ENCODE measurements around the gene JMJD6. TPM values are rescaled to one million over a fixed set of nuclear protein-coding genes. Genes with fewer than 3 reads are reported as not detected.
A peak's percentile ranks its signal among the peaks of the same experiment; 100 is the strongest.
"Not testable (repeated sequence)": the region's sequence is repeated elsewhere in the genome, so short reads cannot be mapped to it uniquely, and the experiment has no call there.

JMJD6 gene
- total RNA-seq (2014; rRNA removed; shearing (Covaris generic)) = 36.2 and 38.9 TPM in 2 replicates

GRCh38 chr17:76726231-76726775, at the start of gene JMJD6:
TSS of gene JMJD6 (minus strand) at chr17:76726606. CDS start at chr17:76726475, 131 bp downstream.
- peak; percentile 98 for DNase-seq (ENCODE audit: low read depth)

GRCh38 chr17:76775021-76775600, 48.7 kb upstream of the JMJD6 start:
- no peak for DNase-seq (ENCODE audit: low read depth)

GRCh38 chr17:76772842-76773525, 46.6 kb upstream of the JMJD6 start:
- DNase-seq (ENCODE audit: low read depth) = peak; percentile 94

- no peak for DNase-seq (ENCODE audit: low read depth)
Measured at GRCh38 chr17:76758570-76758969, 32.2 kb upstream of the JMJD6 start.

- no peak for DNase-seq (ENCODE audit: low read depth)
Measured at GRCh38 chr17:76757256-76757655, 30.9 kb upstream of the JMJD6 start.

GRCh38 chr17:76755285-76755684, 28.9 kb upstream of the JMJD6 start:
- DNase-seq (ENCODE audit: low read depth) = no peak

GRCh38 chr17:76753061-76753961, 26.9 kb upstream of the JMJD6 start:
- DNase-seq (ENCODE audit: low read depth) = no peak

- no peak for DNase-seq (ENCODE audit: low read depth)
Measured at GRCh38 chr17:76752006-76752405, 25.6 kb upstream of the JMJD6 start.

GRCh38 chr17:76751416-76751993, 25.1 kb upstream of the JMJD6 start:
- DNase-seq (ENCODE audit: low read depth) = no peak

GRCh38 chr17:76748657-76749056, 22.3 kb upstream of the JMJD6 start:
- DNase-seq (ENCODE audit: low read depth) = no peak

GRCh38 chr17:76747716-76748363, 21.4 kb upstream of the JMJD6 start:
- DNase-seq (ENCODE audit: low read depth) = no peak

GRCh38 chr17:76745785-76746184, 19.4 kb upstream of the JMJD6 start:
- DNase-seq (ENCODE audit: low read depth) = not testable (repeated sequence)

GRCh38 chr17:76744747-76745146, 18.3 kb upstream of the JMJD6 start:
- DNase-seq (ENCODE audit: low read depth) = no peak

GRCh38 chr17:76742958-76743357, 16.6 kb upstream of the JMJD6 start:
- DNase-seq (ENCODE audit: low read depth) = no peak

GRCh38 chr17:76740329-76741118, 14.1 kb upstream of the JMJD6 start:
- DNase-seq (ENCODE audit: low read depth) = no peak

GRCh38 chr17:76739568-76740115, 13.2 kb upstream of the JMJD6 start:
- DNase-seq (ENCODE audit: low read depth) = not testable (repeated sequence)

- DNase-seq (ENCODE audit: low read depth) = no peak
Measured at GRCh38 chr17:76738468-76738850, 12.1 kb upstream of the JMJD6 start.

GRCh38 chr17:76737676-76738467, 11.5 kb upstream of the JMJD6 start, which contains the start of gene MFSD11:
TSS of gene MFSD11 (plus strand) at chr17:76738119. CDS start at chr17:76738353, 234 bp downstream.
- peak; percentile 98 for DNase-seq (ENCODE audit: low read depth)

- DNase-seq (ENCODE audit: low read depth) = peak; percentile 99
Measured at GRCh38 chr17:76737082-76737675, 10.8 kb upstream of the JMJD6 start, which contains the start of gene SRSF2. TSS of gene SRSF2 (minus strand) at chr17:76737331. CDS start at chr17:76737160, 171 bp downstream.
